OCI-LY7 (cell line): Measurements from ENCODE around the gene YWHAQ. TPM values are rescaled to one million over a fixed set of nuclear protein-coding genes. Genes with fewer than 3 reads are reported as not detected.

ENCODE experiments used
- BruUV-seq: library from RNA; stranded (reverse); fragments of 400-500 nt; replicated peaks from 2 replicates; lab custom pipeline; 2021; lab: Mats Ljungman, UMichigan
- CTCF ChIA-PET: fragments of 300-600 bp; sonication (Branson Sonifier 250); formaldehyde crosslinking; loops from one replicate; lab custom pipeline; 2022; ENCODE audit warnings: antibody characterized with exemption; ENCODE audit not compliant: unreplicated experiment; lab: Charles Lee
- POLR2A ChIA-PET: fragments of 300-600 bp; sonication (Branson Sonifier 250); formaldehyde crosslinking; loops from one replicate; lab custom pipeline; 2022; ENCODE audit warnings: antibody characterized with exemption; lab: Charles Lee
- DNase-seq: peaks from one replicate; pipeline ENCODE4 v3.0.0-alpha.2; 2015; ENCODE audit warnings: low spot score
- H2AFZ ChIP-seq: fragments of 200-600 bp; sonication (generic), shearing (Covaris generic); 2 replicates; pipeline ENCODE4 v1.6.1; 2014; ENCODE audit warnings: mild to moderate bottlenecking, antibody characterized with exemption, low read length, moderate library complexity
- H3K27ac ChIP-seq: fragments of 200-600 bp; sonication (generic); 2 replicates; pipeline ENCODE4 v1.5.1; 2014; ENCODE audit warnings: mixed run types, low read depth, mild to moderate bottlenecking, moderate library complexity, low read length, inconsistent platforms; ENCODE audit not compliant: poor library complexity, severe bottlenecking
- H3K36me3 ChIP-seq: fragments of 200-600 bp; sonication (generic); 2 replicates; pipeline ENCODE4 v1.6.1; 2014; ENCODE audit warnings: mild to moderate bottlenecking, antibody characterized with exemption, low read length, moderate library complexity, mixed read lengths; ENCODE audit not compliant: insufficient read depth
- H3K4me1 ChIP-seq: fragments of 200-600 bp; sonication (generic); 2 replicates; pipeline ENCODE4 v1.5.1; 2014; ENCODE audit warnings: mild to moderate bottlenecking, low read length; ENCODE audit not compliant: insufficient read depth, poor library complexity, severe bottlenecking
- H3K4me2 ChIP-seq: fragments of 200-600 bp; sonication (generic); 2 replicates; pipeline ENCODE4 v1.6.1; 2014; ENCODE audit warnings: mild to moderate bottlenecking, low read length
- H3K4me3 ChIP-seq: fragments of 200-600 bp; sonication (generic); 2 replicates; pipeline ENCODE4 v1.5.1; 2014; ENCODE audit warnings: mild to moderate bottlenecking, low read depth, low read length; ENCODE audit not compliant: poor library complexity, severe bottlenecking
- H3K79me2 ChIP-seq: fragments of 200-600 bp; sonication (generic); 2 replicates; pipeline ENCODE4 v1.6.1; 2016; ENCODE audit warnings: low read depth, mild to moderate bottlenecking, low read length, moderate library complexity, mixed read lengths; ENCODE audit not compliant: insufficient read depth
- H3K9me2 ChIP-seq: fragments of 200-600 bp; sonication (generic); 2 replicates; pipeline ENCODE4 v1.6.1; 2016; ENCODE audit warnings: mild to moderate bottlenecking, low read length, mixed read lengths; ENCODE audit not compliant: insufficient read depth
- H3K9me3 ChIP-seq: fragments of 200-600 bp; sonication (generic); 2 replicates; pipeline ENCODE4 v1.6.1; 2014; ENCODE audit warnings: mild to moderate bottlenecking, mixed run types, low read length, mixed read lengths
- H4K20me1 ChIP-seq: fragments of 200-600 bp; sonication (generic); 2 replicates; pipeline ENCODE4 v1.6.1; 2014; ENCODE audit warnings: mild to moderate bottlenecking, antibody characterized with exemption, low read length, moderate library complexity, mixed read lengths; ENCODE audit not compliant: insufficient read depth
- EZH2phosphoT487 ChIP-seq: fragments of 200-600 bp; sonication (generic); IDR thresholded peaks from 2 replicates; pipeline ENCODE4 v1.6.1; 2018; ENCODE audit warnings: low read depth, borderline replicate concordance, mild to moderate bottlenecking, mixed run types, antibody characterized with exemption, low read length, moderate library complexity, mixed read lengths
- intact Hi-C: fragments of 100-400 bp; cut with micrococcal nuclease; formaldehyde crosslinking; loops from one replicate; pipeline ENCODE4 v1.10.0; 2022; ENCODE audit not compliant: unreplicated experiment
- total RNA-seq, 2 experiments: library from RNA; depleted of rRNA in 1 of 2; stranded (reverse); fragments of >200 nt in 1 of 2; shearing (Covaris generic) in 1 of 2; gene quantifications; 2 replicates each; pipeline ENCODE4 v1.2.3, GENCODE V29; 2014 to 2022
- TF ChIP-seq, protein P1 (sequence below): fragments of 200-600 bp; sonication (generic); conservative IDR thresholded peaks from 2 replicates; pipeline ENCODE4 v1.5.1; 2014; ENCODE audit warnings: mild to moderate bottlenecking, antibody characterized with exemption, low read length, moderate library complexity, mixed read lengths

YWHAQ gene
- total RNA-seq, 2 experiments from 2014 or later = 181 to 252 TPM

DNA sequence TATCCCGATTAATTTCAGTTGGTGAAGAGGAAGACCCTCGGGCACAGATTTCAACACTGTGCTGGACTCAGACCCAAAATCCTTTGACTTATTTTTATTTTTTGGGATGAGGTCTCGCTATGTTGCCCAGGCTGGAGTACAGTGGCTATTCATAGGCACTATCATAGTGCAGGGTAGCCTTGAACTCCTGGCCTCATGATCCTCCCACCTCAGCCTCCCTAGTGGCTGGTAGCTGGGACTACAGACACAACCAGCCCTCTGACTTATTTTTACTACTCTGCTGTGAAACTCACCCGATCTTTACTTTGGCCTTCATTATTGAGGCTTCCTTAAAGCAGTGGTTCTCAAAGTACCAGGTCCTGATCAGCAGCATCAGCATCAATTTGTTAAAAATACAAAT is 57.0 kb downstream of the YWHAQ start:
- no peaks in the 10 kb centered on the region for H3K36me3 ChIP-seq
- H3K4me2 ChIP-seq = no peak overlapping the region
- intact Hi-C loops = no loop called here
- no peak overlapping the region for H3K27ac ChIP-seq
- no peak for DNase-seq
- no peaks in the 10 kb centered on the region for H4K20me1 ChIP-seq
- no peaks in the 10 kb centered on the region for H3K4me1 ChIP-seq
- no peaks in the 10 kb centered on the region for H3K9me3 ChIP-seq
- H3K4me3 ChIP-seq = no peak overlapping the region
- H3K79me2 ChIP-seq = no peaks in the 10 kb centered on the region
- CTCF ChIA-PET = no interaction called here
- H2AFZ ChIP-seq = no peak overlapping the region
- H3K9me2 ChIP-seq = no peaks in the 10 kb centered on the region
- POLR2A ChIA-PET = interaction anchor here (0.9 to 2.2 kb wide), 3 partner anchors 14 to 28 kb away, joined by 3 to 5 read pairs (median 5); no protein-coding TSS in a partner anchor
- no peak for TF ChIP-seq EZH2phosphoT487
- TF ChIP-seq, protein P1, sequence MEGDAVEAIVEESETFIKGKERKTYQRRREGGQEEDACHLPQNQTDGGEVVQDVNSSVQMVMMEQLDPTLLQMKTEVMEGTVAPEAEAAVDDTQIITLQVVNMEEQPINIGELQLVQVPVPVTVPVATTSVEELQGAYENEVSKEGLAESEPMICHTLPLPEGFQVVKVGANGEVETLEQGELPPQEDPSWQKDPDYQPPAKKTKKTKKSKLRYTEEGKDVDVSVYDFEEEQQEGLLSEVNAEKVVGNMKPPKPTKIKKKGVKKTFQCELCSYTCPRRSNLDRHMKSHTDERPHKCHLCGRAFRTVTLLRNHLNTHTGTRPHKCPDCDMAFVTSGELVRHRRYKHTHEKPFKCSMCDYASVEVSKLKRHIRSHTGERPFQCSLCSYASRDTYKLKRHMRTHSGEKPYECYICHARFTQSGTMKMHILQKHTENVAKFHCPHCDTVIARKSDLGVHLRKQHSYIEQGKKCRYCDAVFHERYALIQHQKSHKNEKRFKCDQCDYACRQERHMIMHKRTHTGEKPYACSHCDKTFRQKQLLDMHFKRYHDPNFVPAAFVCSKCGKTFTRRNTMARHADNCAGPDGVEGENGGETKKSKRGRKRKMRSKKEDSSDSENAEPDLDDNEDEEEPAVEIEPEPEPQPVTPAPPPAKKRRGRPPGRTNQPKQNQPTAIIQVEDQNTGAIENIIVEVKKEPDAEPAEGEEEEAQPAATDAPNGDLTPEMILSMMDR = peak; percentile 47; the same call in 1 of the 2 replicates
- no TSS peak for BruUV-seq

DNA sequence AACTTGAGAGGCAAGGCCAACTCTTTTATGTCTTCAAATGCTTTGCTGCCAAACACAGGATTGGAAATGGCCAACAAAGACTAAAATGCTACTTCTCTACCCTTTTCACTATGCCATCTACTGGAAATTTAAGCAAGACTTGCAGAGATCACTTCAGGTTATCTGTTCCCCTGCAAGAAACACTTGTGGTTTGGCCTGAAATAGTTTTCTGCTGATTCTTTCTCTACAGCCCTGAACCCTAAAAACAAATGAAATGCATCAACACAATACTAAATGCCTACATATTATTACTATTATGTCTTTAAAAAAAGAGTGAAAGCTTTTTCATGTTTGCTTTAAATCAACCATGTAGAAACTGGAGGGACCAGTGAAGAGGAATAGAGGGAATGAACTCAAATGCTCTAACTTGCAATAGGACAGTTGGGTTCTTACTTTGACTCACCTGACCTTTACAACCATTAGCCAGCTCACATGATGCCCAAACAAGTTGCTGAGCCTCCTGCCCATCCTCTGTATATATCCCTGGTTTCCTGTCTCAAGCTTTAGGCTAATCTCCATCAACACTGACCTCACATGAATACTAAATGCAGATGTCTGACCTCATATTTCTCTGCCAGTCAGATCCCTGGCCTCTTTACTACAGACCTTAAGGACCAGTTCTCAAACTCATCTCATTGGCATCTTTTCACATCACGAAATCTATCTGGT is 57.6 kb downstream of the YWHAQ start:
- POLR2A ChIA-PET = interaction anchor here (0.6 to 2.2 kb wide), 4 partner anchors 15 to 70 kb away, joined by 3 to 5 read pairs (median 4); partner anchors contain the start of gene ADAM17
- H3K27ac ChIP-seq = no peak overlapping the region

More for the DNA sequence above, 57.6 kb downstream of the YWHAQ start:
- intact Hi-C loops = no loop called here
- no peaks in the 10 kb centered on the region for H3K36me3 ChIP-seq
- no peak for DNase-seq
- CTCF ChIA-PET = no interaction called here
- H3K4me1 ChIP-seq = no peaks in the 10 kb centered on the region
- TF ChIP-seq, protein P1 = no peak; the same call in 1 of the 2 replicates
- no peak for TF ChIP-seq EZH2phosphoT487
- H3K9me3 ChIP-seq = no peaks in the 10 kb centered on the region
- no peak overlapping the region for H3K4me3 ChIP-seq
- no TSS peak for BruUV-seq
- H2AFZ ChIP-seq = no peak overlapping the region
- no peak overlapping the region for H3K4me2 ChIP-seq
- no peaks in the 10 kb centered on the region for H4K20me1 ChIP-seq
- H3K9me2 ChIP-seq = no peaks in the 10 kb centered on the region
- no peaks in the 10 kb centered on the region for H3K79me2 ChIP-seq
